Suprapubic skin (tissue), 4 donors: ENCODE data around the gene NEDD9. TPM values are rescaled to one million over a fixed set of nuclear protein-coding genes. Genes with fewer than 3 reads are reported as not detected.
A peak's percentile ranks its signal among the peaks of the same experiment; 100 is the strongest.

Experiments used
- DNase-seq, 2 donors: peaks; one replicate each; pipeline ENCODE4 v3.0.0-alpha.2; 2019; ENCODE audit warnings: low spot score in 2 of 2
- H3K27ac ChIP-seq: fragments of 200-600 bp; sonication (generic); one replicate; pipeline ENCODE4 v1.5.1; 2019
- H3K27me3 ChIP-seq: fragments of 200-600 bp; sonication (generic); one replicate; pipeline ENCODE4 v1.5.1; 2019
- H3K36me3 ChIP-seq: fragments of 200-600 bp; sonication (generic); one replicate; pipeline ENCODE4 v1.5.1; 2019
- H3K4me1 ChIP-seq: fragments of 200-600 bp; sonication (generic); one replicate; pipeline ENCODE4 v1.5.1; 2019
- H3K4me3 ChIP-seq: fragments of 200-600 bp; sonication (generic); one replicate; pipeline ENCODE4 v1.5.1; 2019; ENCODE audit warnings: mild to moderate bottlenecking
- H3K9me3 ChIP-seq: fragments of 200-600 bp; sonication (generic); one replicate; pipeline ENCODE4 v1.5.1; 2019
- EP300 ChIP-seq: sonication (generic); formaldehyde crosslinking; IDR thresholded peaks from one replicate; pipeline ENCODE4 v1.6.1; 2017; ENCODE audit warnings: antibody characterized with exemption
- POLR2A ChIP-seq, 2 donors: fragments of 450-650 bp; IDR thresholded peaks; one replicate each; pipeline ENCODE4 v1.6.1; 2017; ENCODE audit warnings: antibody characterized with exemption in 2 of 2, mild to moderate bottlenecking in 2 of 2, moderate library complexity in 2 of 2
- POLR2AphosphoS5 ChIP-seq, 3 donors: sonication (generic); formaldehyde crosslinking; IDR thresholded peaks; one replicate each; pipeline ENCODE4 v1.6.1; 2017; ENCODE audit warnings: antibody characterized with exemption in 3 of 3
- WGBS: methylation state at CpG from one replicate; pipeline ENCODE4 v1.1.5; 2018; 5-methylcytosine and 5-hydroxymethylcytosine counted together
- total RNA-seq, 4 donors: library from RNA; depleted of rRNA; stranded (reverse); fragments of >200 nt; gene quantifications; one replicate each; pipeline ENCODE4 v1.1.0, GENCODE V29; 2016
- TF ChIP-seq, protein P1 (sequence below), 2 donors: fragments of 200-600 bp in 1 of 2; fragments of 450-650 bp in 1 of 2; sonication (generic) in 1 of 2; IDR thresholded peaks; one replicate each; pipeline ENCODE4 v1.5.1; 2016 to 2019; ENCODE audit warnings: antibody characterized with exemption in 2 of 2, mild to moderate bottlenecking in 1 of 2, moderate library complexity in 1 of 2

NEDD9 gene
- total RNA-seq, 4 donors from 2014 or later = 18.3 to 29.8 (median 22.4) TPM

DNA sequence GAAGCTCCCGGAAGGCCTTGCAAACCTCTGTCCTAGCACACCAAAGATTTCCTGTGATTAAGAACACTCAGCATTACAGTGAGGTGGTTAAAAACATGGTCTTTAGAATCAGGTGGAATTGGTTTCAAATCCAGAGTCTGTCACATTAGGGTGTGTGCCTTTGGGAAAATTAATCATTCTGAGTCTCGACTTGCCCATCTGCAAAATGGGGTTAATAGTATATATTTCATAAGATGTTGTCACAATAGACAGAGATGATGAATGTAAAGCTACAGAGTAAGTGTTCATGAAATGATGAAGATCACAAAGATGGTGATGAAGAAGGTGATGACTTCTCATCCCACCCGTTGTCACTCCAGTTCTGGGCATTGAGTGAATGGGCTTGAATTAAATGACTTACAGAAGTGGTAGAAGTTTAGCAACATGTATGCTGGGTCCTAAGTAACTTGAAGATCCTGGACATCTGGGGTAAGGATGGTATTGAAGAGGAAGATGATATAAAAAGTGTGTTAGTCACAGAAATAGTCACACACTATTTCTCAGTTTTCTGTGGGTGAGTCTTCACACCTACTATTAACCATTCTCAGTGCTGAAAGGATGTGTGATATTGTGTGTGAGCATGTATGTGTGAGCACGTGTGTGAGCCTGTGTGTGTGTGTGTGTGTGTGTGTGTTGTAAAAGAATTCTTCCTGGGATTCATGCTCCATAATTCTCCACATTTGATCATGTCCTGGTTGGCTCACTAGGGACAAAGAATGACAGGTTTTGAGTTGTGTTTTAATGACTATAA is 28.0 kb upstream of the NEDD9 start:
- no peak for TF ChIP-seq POLR2AphosphoS5 (IDR thresholded peaks at IDR 0.05)
- TF ChIP-seq, protein P1, sequence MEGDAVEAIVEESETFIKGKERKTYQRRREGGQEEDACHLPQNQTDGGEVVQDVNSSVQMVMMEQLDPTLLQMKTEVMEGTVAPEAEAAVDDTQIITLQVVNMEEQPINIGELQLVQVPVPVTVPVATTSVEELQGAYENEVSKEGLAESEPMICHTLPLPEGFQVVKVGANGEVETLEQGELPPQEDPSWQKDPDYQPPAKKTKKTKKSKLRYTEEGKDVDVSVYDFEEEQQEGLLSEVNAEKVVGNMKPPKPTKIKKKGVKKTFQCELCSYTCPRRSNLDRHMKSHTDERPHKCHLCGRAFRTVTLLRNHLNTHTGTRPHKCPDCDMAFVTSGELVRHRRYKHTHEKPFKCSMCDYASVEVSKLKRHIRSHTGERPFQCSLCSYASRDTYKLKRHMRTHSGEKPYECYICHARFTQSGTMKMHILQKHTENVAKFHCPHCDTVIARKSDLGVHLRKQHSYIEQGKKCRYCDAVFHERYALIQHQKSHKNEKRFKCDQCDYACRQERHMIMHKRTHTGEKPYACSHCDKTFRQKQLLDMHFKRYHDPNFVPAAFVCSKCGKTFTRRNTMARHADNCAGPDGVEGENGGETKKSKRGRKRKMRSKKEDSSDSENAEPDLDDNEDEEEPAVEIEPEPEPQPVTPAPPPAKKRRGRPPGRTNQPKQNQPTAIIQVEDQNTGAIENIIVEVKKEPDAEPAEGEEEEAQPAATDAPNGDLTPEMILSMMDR (IDR thresholded peaks at IDR 0.05) = no peak
- TF ChIP-seq POLR2A (IDR thresholded peaks at IDR 0.05) = no peak
- TF ChIP-seq EP300 = no peak
- WGBS = 92% methylated on average over 4 of the region's 4 CpGs
- no peaks in the 10 kb centered on the region for H3K36me3 ChIP-seq
- H3K4me3 ChIP-seq = no peak overlapping the region
- H3K27me3 ChIP-seq = no peaks in the 10 kb centered on the region
- DNase-seq = no peak
- peaks cover 24% of the 10 kb centered on the region for H3K4me1 ChIP-seq
- no peak overlapping the region for H3K27ac ChIP-seq
- H3K9me3 ChIP-seq = no peaks in the 10 kb centered on the region

DNA sequence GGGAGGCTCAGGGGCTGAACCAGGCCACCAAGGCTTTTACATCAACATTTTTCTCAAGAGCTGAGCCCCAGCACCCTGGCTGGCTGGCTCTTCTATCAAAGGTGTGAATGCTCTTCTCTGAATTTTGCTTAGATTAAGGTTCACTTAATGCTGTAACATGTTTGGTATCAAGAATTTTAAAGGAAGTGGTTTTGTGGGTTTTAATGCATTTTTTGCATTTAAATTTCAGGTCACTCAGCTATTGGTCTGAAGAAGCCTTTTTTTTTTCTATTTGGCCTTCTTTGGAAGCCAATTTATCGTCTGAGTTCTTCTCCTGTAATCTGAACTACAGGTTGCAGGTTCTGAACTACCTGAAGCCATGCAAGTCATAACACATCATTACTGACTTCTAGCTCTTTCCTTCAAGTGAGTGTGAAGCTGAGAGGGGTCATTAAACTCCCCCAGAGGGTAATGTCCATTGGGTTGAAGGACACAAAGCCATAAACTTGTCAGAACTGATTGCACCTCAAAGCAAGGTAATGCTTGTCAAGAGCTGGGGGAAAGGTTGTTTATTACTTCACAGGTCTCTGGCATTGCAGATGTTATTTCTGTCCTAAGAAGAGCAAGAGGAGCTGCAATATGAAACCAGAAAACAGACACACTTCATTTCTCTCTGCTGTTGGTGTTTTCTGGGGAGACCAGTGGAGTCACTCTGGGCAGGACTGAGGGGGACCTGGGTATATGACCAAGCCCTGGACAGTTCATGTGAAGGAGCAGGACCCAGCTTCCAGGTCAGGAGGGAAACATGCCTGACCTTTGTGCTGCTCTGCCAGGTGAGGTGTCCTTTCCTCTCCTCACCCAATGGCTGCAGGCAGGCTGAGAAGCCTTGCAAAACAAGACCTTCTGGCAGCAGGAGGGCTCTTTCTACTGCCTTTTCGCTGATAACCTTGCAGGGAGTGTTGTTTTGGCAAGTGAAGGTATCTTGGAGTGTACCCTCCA is 26.1 kb upstream of the NEDD9 start:
- Histone ChIP-seq H3K27me3 (no peaks in the 10 kb centered on the region), H3K36me3 (no peaks in the 10 kb centered on the region), H3K4me1 (peaks cover 23% of the 10 kb centered on the region), H3K27ac (no peak overlapping the region), H3K9me3 (no peaks in the 10 kb centered on the region), H3K4me3 (no peak overlapping the region)
- DNase-seq = no peak
- WGBS = 65% methylated on average over 2 of the region's 2 CpGs
- TF ChIP-seq EP300 = no peak
- no peak for TF ChIP-seq POLR2AphosphoS5 (IDR thresholded peaks at IDR 0.05)
- no peak for TF ChIP-seq POLR2A (IDR thresholded peaks at IDR 0.05)

DNA sequence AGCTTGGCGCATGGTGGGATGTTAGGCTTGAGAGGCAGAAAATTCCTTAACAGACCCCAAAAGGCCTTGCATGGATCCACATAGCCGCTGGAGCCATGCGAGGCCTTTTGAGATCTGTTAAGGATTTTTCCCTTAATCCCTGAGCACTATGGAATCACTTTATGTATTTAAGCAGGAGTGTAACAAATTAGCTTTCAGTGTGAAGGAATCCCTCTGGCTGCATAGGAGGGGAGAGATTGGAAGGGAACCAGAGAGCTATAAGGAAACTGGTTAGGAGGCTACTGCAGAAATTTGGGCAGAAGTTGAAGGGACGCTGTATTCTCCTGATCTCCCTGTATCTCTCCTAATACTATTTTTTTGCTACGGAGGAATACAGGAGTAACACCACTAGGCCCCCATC is 23.1 kb upstream of the NEDD9 start:
- no peaks in the 10 kb centered on the region for H3K36me3 ChIP-seq
- no peaks in the 10 kb centered on the region for H3K27me3 ChIP-seq
- no peaks in the 10 kb centered on the region for H3K9me3 ChIP-seq
- no peak overlapping the region for H3K27ac ChIP-seq
- TF ChIP-seq EP300 (no peak), POLR2AphosphoS5 (IDR thresholded peaks at IDR 0.05) (no peak), POLR2A (IDR thresholded peaks at IDR 0.05) (no peak)
- TF ChIP-seq, protein P1 (IDR thresholded peaks at IDR 0.05) = no peak
- WGBS = 95% methylated on average over 5 of the region's 5 CpGs
- no peak overlapping the region for H3K4me3 ChIP-seq
- peaks cover 25% of the 10 kb centered on the region for H3K4me1 ChIP-seq
- no peak for DNase-seq

DNA sequence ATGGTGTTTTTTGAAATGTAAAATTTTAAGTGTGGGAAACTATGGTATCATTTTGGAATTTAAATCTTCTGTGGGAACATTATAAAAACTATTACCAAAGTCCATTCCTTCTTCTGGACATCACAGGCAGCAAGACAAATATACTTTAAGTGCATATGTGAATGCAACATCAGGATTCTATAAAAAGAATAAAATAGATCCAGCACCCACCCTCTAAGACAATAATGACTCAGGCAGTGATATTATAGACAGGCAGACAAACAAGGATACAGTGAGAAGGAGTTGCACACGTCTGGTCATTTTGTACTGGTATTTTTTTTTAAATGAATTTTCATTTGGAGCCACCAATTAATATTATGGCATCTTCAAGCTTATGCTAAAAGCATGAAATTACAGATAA is 21.1 kb upstream of the NEDD9 start:
- no peak overlapping the region for H3K4me3 ChIP-seq
- no peak overlapping the region for H3K27ac ChIP-seq
- no peaks in the 10 kb centered on the region for H3K27me3 ChIP-seq
- no peaks in the 10 kb centered on the region for H3K36me3 ChIP-seq
- peaks cover 24% of the 10 kb centered on the region for H3K4me1 ChIP-seq
- DNase-seq = no peak
- no peak for TF ChIP-seq POLR2AphosphoS5 (IDR thresholded peaks at IDR 0.05)
- no peak for TF ChIP-seq EP300
- no peak for TF ChIP-seq POLR2A (IDR thresholded peaks at IDR 0.05)
- TF ChIP-seq, protein P1 (IDR thresholded peaks at IDR 0.05) = no peak
- H3K9me3 ChIP-seq = no peaks in the 10 kb centered on the region
- WGBS = 97% methylated on average over 1 of the region's 1 CpG

DNA sequence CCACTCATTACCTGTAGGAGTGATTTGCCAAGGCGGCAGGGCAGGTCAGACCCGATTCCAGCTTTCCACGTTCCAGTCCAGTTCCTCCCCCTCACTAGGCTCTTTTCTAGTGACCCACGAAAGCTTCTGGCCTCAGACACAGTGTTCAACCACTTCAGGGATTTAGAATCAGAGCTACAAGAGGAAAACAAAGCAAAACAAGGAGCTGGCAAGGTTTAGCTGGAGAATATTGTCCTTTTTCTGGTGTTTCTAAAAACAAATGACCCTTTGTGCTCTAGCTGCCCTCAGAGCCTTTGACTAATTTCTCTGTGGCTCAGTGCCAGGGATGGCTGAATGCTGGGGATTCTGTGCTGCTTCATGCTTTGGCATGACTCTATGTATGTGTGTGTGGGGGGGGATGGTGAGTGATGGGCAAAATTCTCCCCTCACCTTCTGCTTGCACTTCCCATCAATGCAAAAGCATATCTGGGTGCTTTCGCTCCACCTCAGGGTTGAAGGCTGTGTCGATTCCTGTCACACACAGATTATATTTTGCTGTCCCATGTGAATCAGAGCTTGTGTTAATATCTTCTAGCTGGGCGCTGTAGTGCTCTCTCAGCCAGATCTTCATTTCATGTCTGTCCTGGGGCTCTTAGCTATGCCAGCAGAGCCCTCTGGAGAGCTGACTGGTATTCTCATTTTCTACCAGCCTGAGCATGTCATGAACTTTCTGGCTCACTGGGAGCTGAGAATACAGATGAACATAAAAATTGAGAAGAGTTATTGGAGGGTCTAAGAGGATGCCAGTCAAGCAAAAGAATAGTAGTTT is 19.3 kb upstream of the NEDD9 start:
- H3K4me1 ChIP-seq = peaks cover 24% of the 10 kb centered on the region
- TF ChIP-seq POLR2AphosphoS5 (IDR thresholded peaks at IDR 0.05) (no peak), EP300 (no peak), POLR2A (IDR thresholded peaks at IDR 0.05) (no peak)
- TF ChIP-seq, protein P1 (IDR thresholded peaks at IDR 0.05) = no peak
- H3K4me3 ChIP-seq = no peak overlapping the region
- no peak for DNase-seq
- 26% methylated on average over 7 of the region's 7 CpGs for WGBS
- peak overlapping the region; percentile 68 for H3K27ac ChIP-seq
- no peaks in the 10 kb centered on the region for H3K9me3 ChIP-seq
- H3K36me3 ChIP-seq = no peaks in the 10 kb centered on the region
- no peaks in the 10 kb centered on the region for H3K27me3 ChIP-seq
